H1 (cell line): Measurements from ENCODE around the gene ZBTB16.

Experiments
- CBX8 ChIP-seq: fragments of 300-800, 300-1000 bp; sonication (generic); IDR thresholded peaks from 2 replicates; pipeline ENCODE4 v1.7.1; 2016; ENCODE audit warnings: low read depth, low read length, borderline replicate concordance
- GABPA ChIP-seq: IDR thresholded peaks from 2 replicates; pipeline ENCODE4 v1.6.1; 2011; ENCODE audit warnings: mild to moderate bottlenecking, low read length, moderate library complexity, borderline replicate concordance; ENCODE audit not compliant: insufficient read depth
- GTF2F1 ChIP-seq: IDR thresholded peaks from 2 replicates; pipeline ENCODE4 v1.6.1; 2012; ENCODE audit warnings: low read depth, low read length, improper control_type of control experiment, borderline replicate concordance
- POLR2A ChIP-seq, 2 experiments: IDR thresholded peaks; 1 replicate in 1 of 2; 2 replicates in 1 of 2; pipeline ENCODE4 v1.6.1; 2011; ENCODE audit warnings: low read depth in 2 of 2, low read length in 2 of 2, mild to moderate bottlenecking in 2 of 2; ENCODE audit errors: control extremely low read depth in 1 of 2
- POLR2AphosphoS5 ChIP-seq: IDR thresholded peaks from 2 replicates; pipeline ENCODE4 v1.6.1; 2011; ENCODE audit warnings: low read depth, low read length
- RFX5 ChIP-seq: IDR thresholded peaks from 2 replicates; pipeline ENCODE4 v1.6.1; 2011; ENCODE audit warnings: low read depth, low read length, improper control_type of control experiment, borderline replicate concordance
- SIN3A ChIP-seq, 2 experiments: IDR thresholded peaks in 1 of 2; conservative IDR thresholded peaks in 1 of 2; 2 replicates each; pipeline ENCODE4 v1.6.1; 2011 to 2012; ENCODE audit warnings: low read length in 2 of 2, improper control_type of control experiment in 1 of 2, low read depth in 1 of 2, mild to moderate bottlenecking in 1 of 2
- SUZ12 ChIP-seq: fragments of 200-600 bp; sonication (generic); IDR thresholded peaks from 2 replicates; pipeline ENCODE4 v1.6.1; 2012; ENCODE audit warnings: mild to moderate bottlenecking, inconsistent platforms, low read length, moderate library complexity, mixed read lengths
- TF ChIP-seq, protein P1 (sequence below): IDR thresholded peaks from 2 replicates; pipeline ENCODE4 v1.6.1; 2012; ENCODE audit warnings: inconsistent platforms
- TF ChIP-seq, protein P2 (sequence below), 3 experiments: IDR thresholded peaks; 1 replicate in 2 of 3; 2 replicates in 1 of 3; pipeline versions ENCODE4 v1.5.1 to v1.6.1; 2011; ENCODE audit warnings: low read length in 3 of 3, mild to moderate bottlenecking in 3 of 3, inconsistent platforms in 2 of 3, low read depth in 1 of 3, moderate library complexity in 1 of 3; ENCODE audit not compliant: insufficient read depth in 1 of 3; ENCODE audit errors: control extremely low read depth in 1 of 3
- TF ChIP-seq, protein P3 (sequence below): IDR thresholded peaks from 2 replicates; pipeline ENCODE4 v1.6.1; 2011; ENCODE audit warnings: low read length, improper control_type of control experiment

DNA sequence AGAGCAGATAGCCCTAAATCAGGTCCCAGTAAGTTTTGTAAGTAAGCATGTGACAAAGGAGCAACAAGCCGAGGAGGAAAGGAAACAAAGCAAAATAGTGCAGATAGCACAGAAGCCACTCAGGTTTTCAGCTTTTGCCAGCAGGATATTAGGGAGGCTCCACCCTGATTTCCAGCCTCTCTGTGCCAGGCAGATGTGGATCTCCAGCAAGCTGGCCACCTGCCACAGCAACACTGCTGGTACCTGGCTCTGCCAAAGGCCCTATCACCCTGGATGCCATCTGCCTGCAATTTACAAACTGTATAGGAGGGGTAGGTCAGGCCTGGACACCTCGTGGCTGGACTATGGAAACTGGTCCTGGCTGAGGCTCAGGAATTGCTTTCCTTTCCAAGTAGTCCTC is 224.5 kb downstream of the ZBTB16 start:
- TF ChIP-seq POLR2A (IDR thresholded peaks at IDR 0.05; ENCODE audit: control extremely low read depth in 1 of 2, low read depth in 2 of 2, low read length in 2 of 2) (no peak), GTF2F1 (no peak), SIN3A (conservative IDR thresholded peaks at IDR 0.05 in 1 of 2, IDR thresholded peaks at IDR 0.05 in 1 of 2; ENCODE audit: low read depth in 1 of 2, low read length in 2 of 2) (no peak), CBX8 (no peak), GABPA (no peak), POLR2AphosphoS5 (no peak), SUZ12 (no peak), RFX5 (no peak)
- TF ChIP-seq, protein P1, sequence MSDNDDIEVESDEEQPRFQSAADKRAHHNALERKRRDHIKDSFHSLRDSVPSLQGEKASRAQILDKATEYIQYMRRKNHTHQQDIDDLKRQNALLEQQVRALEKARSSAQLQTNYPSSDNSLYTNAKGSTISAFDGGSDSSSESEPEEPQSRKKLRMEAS = no peak
- TF ChIP-seq, protein P2, sequence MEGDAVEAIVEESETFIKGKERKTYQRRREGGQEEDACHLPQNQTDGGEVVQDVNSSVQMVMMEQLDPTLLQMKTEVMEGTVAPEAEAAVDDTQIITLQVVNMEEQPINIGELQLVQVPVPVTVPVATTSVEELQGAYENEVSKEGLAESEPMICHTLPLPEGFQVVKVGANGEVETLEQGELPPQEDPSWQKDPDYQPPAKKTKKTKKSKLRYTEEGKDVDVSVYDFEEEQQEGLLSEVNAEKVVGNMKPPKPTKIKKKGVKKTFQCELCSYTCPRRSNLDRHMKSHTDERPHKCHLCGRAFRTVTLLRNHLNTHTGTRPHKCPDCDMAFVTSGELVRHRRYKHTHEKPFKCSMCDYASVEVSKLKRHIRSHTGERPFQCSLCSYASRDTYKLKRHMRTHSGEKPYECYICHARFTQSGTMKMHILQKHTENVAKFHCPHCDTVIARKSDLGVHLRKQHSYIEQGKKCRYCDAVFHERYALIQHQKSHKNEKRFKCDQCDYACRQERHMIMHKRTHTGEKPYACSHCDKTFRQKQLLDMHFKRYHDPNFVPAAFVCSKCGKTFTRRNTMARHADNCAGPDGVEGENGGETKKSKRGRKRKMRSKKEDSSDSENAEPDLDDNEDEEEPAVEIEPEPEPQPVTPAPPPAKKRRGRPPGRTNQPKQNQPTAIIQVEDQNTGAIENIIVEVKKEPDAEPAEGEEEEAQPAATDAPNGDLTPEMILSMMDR (IDR thresholded peaks at IDR 0.05; ENCODE audit: control extremely low read depth in 1 of 3, insufficient read depth in 1 of 3, low read depth in 1 of 3, low read length in 3 of 3) = no peak
- TF ChIP-seq, protein P3, sequence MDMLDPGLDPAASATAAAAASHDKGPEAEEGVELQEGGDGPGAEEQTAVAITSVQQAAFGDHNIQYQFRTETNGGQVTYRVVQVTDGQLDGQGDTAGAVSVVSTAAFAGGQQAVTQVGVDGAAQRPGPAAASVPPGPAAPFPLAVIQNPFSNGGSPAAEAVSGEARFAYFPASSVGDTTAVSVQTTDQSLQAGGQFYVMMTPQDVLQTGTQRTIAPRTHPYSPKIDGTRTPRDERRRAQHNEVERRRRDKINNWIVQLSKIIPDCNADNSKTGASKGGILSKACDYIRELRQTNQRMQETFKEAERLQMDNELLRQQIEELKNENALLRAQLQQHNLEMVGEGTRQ = no peak
